Activated T-cell treated with anti-CD3 and anti-CD28 coated beads, Interleukin-2, amount 50 U/mL, for 4 hours (primary cell): Measurements from ENCODE around the gene ZNF554. TPM values are rescaled to one million over a fixed set of nuclear protein-coding genes. Genes with fewer than 3 reads are reported as not detected.
"Not testable (repeated sequence)": the region's sequence is repeated elsewhere in the genome, so short reads cannot be mapped to it uniquely, and the experiment has no call there.

Experiments
- ATAC-seq, 2 donors: fragments of 200-7000 bp; cut with Tn5 transposase; one replicate each; pipeline ENCODE4 v1.10.0; 2021
- DNase-seq: peaks from one replicate; pipeline ENCODE4 v3.0.0-alpha.2; 2020
- H3K27me3 Mint-ChIP-seq: one replicate; pipeline ENCODE4 v1.8.0; 2021; ENCODE audit warnings: low read depth, mixed read lengths
- H3K36me3 Mint-ChIP-seq: one replicate; pipeline ENCODE4 v1.8.0; 2022; ENCODE audit warnings: mixed read lengths; ENCODE audit not compliant: insufficient read depth
- H3K4me1 Mint-ChIP-seq: one replicate; pipeline ENCODE4 v1.8.0; 2021; ENCODE audit warnings: low read depth, mixed read lengths
- H3K4me3 Mint-ChIP-seq: one replicate; pipeline ENCODE4 v1.8.0; 2021; ENCODE audit warnings: mild to moderate bottlenecking, moderate library complexity, mixed read lengths
- H3K9me3 Mint-ChIP-seq: one replicate; pipeline ENCODE4 v1.8.0; 2021; ENCODE audit warnings: mixed read lengths
- total RNA-seq, 3 donors: library from RNA; stranded (reverse); gene quantifications; one replicate each; pipeline ENCODE4 v1.2.1, GENCODE V29; 2021

ZNF554 gene
- total RNA-seq, 3 donors from 2014 or later: 1.0 to 1.2 (median 1.2) TPM

DNA sequence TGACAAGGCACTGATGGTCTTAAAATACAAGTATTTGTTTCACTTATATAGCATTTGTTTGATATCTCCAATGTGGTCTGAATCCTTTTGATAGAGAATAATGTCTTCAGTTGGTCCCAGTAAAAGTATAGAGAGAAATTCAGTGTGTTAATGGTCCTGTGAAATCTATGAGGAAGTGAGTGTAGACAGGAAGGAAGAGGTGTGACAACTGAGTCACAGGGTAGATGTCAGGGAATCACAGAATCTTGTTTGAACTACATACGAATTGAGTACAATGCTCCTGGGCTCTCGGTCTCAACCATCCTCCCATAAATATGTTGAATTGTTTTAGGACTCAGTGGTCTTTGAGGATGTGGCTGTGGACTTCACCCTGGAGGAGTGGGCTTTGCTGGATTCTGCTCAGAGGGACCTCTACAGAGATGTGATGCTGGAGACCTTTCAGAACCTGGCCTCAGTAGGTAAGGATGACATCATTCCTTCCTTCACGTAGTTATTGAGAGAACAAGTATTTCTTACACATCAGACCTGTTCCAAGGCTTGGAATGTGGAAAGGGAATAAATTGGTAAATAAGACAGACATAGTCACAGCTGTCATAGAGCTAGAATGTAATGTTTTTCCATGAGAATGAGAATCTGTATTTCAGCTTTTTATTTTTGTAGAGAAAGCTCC lies 30.7 kb downstream of the ZNF554 start:
- peaks cover 17% of the 10 kb centered on the region for H3K4me1 Mint-ChIP-seq
- no peak for DNase-seq
- peak overlapping the region; percentile 2 for H3K4me3 Mint-ChIP-seq
- peaks cover 33% of the 10 kb centered on the region for H3K9me3 Mint-ChIP-seq
- peak in 1 of 2 donors; percentile 50 for ATAC-seq
- peaks cover 58% of the 10 kb centered on the region for H3K36me3 Mint-ChIP-seq
- H3K27me3 Mint-ChIP-seq: no peaks in the 10 kb centered on the region

DNA sequence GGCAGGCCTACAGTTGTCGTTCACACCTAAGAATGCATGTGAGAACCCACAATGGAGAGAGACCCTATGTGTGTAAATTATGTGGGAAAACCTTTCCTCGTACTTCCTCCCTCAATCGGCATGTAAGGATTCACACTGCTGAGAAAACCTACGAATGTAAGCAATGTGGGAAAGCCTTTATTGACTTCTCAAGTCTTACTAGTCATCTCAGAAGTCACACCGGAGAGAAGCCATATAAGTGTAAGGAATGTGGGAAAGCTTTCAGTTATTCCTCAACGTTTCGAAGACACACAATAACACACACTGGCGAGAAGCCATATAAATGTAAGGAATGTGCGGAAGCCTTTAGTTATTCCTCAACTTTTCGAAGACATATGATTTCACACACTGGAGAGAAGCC lies 32.9 kb downstream of the ZNF554 start:
- no peak for ATAC-seq
- H3K4me3 Mint-ChIP-seq: no peak overlapping the region
- no peak for DNase-seq
- peaks cover 36% of the 10 kb centered on the region for H3K9me3 Mint-ChIP-seq
- H3K4me1 Mint-ChIP-seq: peaks cover 32% of the 10 kb centered on the region
- peaks cover 49% of the 10 kb centered on the region for H3K36me3 Mint-ChIP-seq
- no peaks in the 10 kb centered on the region for H3K27me3 Mint-ChIP-seq

DNA sequence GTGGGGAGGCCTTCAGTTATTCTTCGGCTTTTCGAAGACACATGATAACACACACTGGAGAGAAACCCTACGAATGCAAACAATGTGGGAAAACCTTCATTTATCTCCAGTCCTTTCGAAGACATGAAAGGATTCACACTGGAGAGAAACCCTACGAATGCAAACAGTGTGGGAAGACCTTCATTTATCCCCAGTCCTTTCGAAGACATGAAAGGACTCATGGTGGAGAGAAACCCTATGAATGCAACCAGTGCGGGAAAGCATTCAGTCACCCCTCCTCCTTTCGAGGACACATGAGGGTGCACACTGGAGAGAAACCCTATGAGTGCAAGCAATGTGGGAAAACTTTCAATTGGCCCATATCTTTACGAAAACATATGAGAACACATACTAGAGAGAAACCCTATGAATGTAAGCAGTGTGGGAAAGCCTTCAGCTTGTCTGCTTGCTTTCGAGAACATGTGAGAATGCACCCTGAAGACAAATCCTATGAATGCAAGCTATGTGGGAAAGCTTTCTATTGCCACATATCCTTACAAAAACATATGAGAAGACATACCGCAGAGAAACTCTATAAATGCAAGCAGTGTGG lies 33.4 kb downstream of the ZNF554 start:
- ATAC-seq (no peak), DNase-seq (no peak)
- peaks cover 35% of the 10 kb centered on the region for H3K4me1 Mint-ChIP-seq
- peaks cover 49% of the 10 kb centered on the region for H3K36me3 Mint-ChIP-seq
- H3K4me3 Mint-ChIP-seq: no peak overlapping the region
- H3K9me3 Mint-ChIP-seq: peaks cover 36% of the 10 kb centered on the region
- no peaks in the 10 kb centered on the region for H3K27me3 Mint-ChIP-seq

DNA sequence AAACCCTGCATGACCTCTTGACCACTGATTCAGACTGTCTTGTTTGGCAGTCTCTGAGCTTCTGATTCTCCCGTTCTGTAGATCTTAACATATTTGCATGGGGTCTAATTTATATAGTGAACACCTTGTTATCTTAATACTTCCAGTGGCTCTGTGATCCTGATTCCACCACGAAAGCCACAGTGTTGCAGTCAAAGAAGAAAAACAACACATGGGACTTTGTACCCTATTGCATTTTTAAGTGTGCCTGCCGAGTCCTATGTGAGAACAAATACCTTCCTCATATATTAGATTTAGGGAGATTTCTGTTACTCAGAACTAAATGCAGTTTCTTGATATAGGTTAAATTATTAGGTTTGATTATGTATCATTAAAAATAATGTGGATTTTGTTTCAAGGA lies 35.2 kb downstream of the ZNF554 start:
- Mint-ChIP-seq H3K4me1 (peaks cover 37% of the 10 kb centered on the region), H3K36me3 (peaks cover 48% of the 10 kb centered on the region), H3K9me3 (peaks cover 36% of the 10 kb centered on the region), H3K27me3 (no peaks in the 10 kb centered on the region), H3K4me3 (no peak overlapping the region)
- ATAC-seq (no peak), DNase-seq (no peak)

DNA sequence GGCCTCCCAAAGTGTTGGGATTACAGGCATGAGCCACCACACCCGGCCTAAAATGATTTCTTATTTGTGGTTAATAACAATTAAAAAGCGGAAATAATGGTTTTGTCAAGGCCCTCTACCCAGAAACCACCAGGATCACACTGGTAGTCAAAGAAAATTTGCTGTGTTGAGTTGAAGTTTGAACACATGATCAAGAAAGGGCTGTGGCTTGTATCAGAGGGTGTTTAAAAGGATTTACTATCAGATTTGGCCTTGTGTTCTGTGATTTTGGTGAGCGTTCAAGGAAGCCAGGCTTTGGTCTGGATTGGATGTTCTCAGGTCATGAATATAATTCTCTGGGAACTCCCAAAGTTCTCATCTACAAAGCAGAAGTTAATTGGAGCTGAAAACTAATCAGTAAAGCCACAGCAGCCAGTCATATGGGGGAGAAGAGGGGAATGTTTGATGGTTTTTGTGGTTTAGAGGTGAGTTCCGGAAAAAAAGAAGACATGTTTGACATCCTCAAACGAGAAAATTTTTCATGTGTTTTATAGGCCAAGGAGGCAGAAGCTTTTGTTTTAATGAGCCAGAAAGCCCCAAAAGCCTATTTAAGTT lies 36.9 kb downstream of the ZNF554 start:
- ATAC-seq (peak; percentile 56 to 66), DNase-seq (no peak)
- H3K9me3 Mint-ChIP-seq: peaks cover 31% of the 10 kb centered on the region
- peak overlapping the region; percentile 40 for H3K4me3 Mint-ChIP-seq
- H3K27me3 Mint-ChIP-seq: no peaks in the 10 kb centered on the region
- H3K4me1 Mint-ChIP-seq: peaks cover 27% of the 10 kb centered on the region
- peaks cover 35% of the 10 kb centered on the region for H3K36me3 Mint-ChIP-seq

DNA sequence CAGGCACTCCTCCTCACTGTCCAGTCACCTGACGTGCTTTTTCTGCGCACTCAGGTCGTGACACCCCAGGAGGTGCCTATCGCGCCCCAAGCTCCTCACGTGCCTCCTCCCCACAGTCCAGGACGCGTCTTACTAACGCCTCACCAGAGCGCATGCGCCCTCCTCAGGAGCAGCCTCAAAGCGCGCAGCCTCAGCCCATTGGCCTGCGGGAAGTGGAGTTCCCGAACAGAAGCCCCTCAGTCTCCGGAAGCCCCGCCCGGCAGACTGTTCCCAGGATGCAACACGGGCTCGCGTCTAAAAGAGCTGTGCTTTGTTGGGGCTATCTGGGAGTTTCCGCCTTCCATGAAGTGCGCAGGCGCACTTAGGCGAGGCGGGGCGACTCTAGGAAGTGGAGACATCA lies 39.2 kb downstream of the ZNF554 start:
- no peak overlapping the region for H3K4me3 Mint-ChIP-seq

DNA sequence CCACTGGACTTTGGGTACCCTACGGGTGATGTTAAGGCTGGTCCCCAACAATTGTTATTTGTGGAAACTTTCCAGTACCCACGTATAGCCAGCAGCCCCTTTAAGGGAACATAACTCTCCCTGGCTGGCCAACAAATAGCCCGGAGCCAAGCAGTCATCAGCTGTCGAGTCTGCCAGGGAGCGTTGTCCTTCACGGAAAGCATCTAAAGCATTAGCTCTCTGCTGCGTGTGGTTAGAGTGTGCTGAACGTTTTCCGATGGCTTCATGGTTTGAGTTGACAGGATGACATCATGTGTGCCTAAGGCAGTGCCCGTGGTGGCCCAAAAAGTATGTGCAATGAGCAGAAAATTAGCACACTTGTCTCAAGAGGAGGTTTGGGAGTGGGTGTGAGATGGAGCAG lies 44.1 kb downstream of the ZNF554 start:
- peaks cover 5% of the 10 kb centered on the region for H3K27me3 Mint-ChIP-seq
- no peaks in the 10 kb centered on the region for H3K36me3 Mint-ChIP-seq
- ATAC-seq (no peak), DNase-seq (no peak)
- no peak overlapping the region for H3K4me3 Mint-ChIP-seq
- H3K9me3 Mint-ChIP-seq: no peaks in the 10 kb centered on the region
- no peaks in the 10 kb centered on the region for H3K4me1 Mint-ChIP-seq

More for the DNA sequence above, 39.2 kb downstream of the ZNF554 start:
- Mint-ChIP-seq H3K9me3 (peaks cover 13% of the 10 kb centered on the region), H3K36me3 (peaks cover 11% of the 10 kb centered on the region), H3K27me3 (no peaks in the 10 kb centered on the region), H3K4me1 (peaks cover 27% of the 10 kb centered on the region)
- ATAC-seq: no peak
- no peak for DNase-seq

DNA sequence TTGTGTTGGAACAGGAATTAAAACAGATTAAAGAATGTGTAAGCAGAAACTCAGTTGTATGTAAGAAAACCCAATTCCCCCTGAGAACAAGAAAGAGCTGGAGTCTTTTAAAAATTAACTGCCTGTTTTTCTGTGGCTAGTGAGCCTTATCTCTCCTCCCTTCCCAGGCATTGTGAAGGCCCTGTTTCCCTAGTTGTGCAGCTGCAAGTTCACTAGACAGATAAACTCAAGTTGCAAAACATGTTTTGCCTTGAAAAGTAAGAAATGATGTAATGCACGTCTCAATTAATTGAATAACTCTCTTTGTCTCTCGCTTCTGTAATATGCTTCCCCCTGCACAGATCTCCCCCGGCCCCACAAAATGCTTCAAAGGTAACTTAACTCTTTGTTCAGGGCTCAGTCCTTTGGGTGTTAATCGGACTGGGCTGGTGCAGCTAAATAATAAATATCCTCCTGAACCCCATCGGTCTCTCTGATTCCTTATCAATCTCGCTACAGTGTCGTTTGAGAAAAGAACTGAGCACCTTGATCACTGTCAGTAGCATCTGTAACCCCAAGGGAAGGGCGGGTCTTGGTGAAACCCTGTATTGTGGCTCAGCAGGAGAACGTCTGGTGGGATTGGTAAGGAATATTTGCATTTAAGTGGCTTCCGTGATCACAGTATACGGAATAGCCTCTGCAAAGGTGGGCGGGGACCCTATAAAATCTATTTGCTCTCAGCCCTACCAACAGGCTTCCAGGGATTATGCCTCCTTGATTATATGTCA lies 45.8 kb downstream of the ZNF554 start:
- no peaks in the 10 kb centered on the region for H3K4me1 Mint-ChIP-seq
- ATAC-seq (no peak), DNase-seq (no peak)
- H3K36me3 Mint-ChIP-seq: no peaks in the 10 kb centered on the region
- peaks cover 5% of the 10 kb centered on the region for H3K27me3 Mint-ChIP-seq
- no peaks in the 10 kb centered on the region for H3K9me3 Mint-ChIP-seq
- no peak overlapping the region for H3K4me3 Mint-ChIP-seq

DNA sequence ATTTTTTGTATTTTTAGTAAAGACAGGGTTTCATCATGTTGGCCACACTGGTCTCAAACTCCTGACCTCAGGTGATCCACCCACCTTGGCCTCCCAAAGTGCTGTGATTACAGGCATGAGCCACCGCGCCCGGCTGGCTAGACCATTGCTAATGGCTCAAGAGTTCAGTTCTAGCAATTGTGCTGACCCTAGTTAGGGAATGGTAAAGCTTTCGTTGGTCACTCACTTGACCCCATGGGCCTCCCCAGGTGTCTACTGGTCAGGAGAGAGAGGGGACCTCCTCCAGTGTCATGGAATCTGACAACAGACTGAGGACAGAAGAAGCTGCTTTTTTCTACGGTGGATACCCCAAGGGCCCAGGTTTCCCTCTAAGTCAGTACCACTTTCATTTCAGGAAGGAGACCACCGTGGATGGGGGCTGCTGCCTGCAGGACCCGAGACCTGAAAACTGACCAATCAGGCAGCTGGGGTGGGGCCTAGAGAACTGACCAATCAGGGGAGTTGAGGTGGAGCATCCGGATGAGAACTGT lies 46.9 kb downstream of the ZNF554 start:
- H3K4me3 Mint-ChIP-seq: no peak overlapping the region
- ATAC-seq (no peak), DNase-seq (no peak)
- no peaks in the 10 kb centered on the region for H3K36me3 Mint-ChIP-seq
- peaks cover 5% of the 10 kb centered on the region for H3K27me3 Mint-ChIP-seq
- no peaks in the 10 kb centered on the region for H3K4me1 Mint-ChIP-seq
- no peaks in the 10 kb centered on the region for H3K9me3 Mint-ChIP-seq

DNA sequence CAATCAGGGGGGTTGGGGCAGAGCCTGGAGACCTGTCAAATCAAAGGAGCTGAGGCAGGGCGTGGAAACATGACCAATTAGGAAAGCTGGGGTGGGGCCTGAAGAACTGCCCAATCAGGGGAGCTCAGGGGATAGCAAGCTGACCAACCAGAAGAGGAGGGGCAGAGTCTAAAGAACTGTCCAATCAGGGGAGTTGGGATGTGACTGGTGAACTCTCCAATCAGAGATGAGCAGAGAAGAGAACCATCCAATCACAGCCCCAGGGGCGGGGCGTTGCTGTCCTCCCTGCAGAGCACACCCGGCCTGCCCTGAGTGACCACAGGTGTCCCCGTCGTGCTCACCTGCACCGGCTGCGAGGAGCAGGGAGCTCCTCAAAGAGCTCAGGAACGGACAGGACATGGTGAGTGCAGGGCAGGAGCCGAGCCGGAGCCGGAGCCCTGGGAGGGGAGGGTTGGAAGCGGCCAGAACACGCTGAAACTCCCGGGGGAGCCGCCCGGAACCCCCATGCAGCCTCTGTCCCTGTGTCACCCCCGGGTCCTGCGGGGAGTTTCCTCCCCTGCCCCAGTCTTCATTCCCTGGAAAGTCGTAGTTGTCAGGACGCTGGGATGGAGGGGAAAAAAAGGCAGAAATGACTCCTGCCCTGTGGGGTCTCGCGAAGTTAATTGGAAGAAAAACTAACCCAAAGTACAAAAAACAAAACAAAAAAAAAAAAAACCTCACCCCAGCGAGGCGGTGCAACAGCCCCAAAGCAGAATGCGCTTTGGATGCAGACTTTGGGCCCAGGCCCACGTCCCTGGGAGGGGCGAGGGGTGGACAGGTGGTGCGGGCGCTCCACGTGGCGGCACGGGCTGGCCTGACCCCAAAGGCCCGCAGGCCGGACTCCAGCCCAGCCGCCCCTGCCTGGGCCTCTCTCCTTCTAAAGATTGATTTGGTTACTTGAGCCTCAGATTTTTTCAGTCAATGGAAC lies 47.6 kb downstream of the ZNF554 start, which contains the start of gene ZNF556:
ZNF556 (plus strand) TSS at position 311 of the 967 bp plus-strand sequence; CDS start at position 398, 87 bp downstream.
- Mint-ChIP-seq H3K27me3 (peaks cover 5% of the 10 kb centered on the region), H3K4me1 (peaks cover 2% of the 10 kb centered on the region), H3K36me3 (no peaks in the 10 kb centered on the region), H3K9me3 (no peaks in the 10 kb centered on the region), H3K4me3 (no peak within 1 kb of the TSS)
- ATAC-seq: no peak
- DNase-seq: no peak

DNA sequence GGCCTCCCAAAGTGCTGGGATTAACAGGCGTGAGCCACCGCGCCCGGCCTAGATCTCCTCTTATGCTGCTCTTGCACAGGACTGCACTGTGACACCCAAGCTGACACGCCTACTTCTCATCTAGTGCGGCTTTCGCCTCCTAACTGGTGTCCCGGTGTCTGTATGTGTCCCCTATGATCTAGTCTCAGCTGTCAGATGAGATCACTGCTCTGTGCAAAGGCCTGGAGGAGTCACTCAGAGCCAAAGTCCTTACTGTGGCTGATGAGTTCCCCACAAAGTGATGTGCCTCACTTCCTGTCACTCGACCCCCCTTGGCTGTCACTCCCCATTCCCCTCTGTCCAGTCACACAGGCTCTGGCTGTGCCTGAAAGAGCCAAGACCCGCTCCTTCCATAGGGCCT lies 50.0 kb downstream of the ZNF554 start:
- Mint-ChIP-seq H3K4me3 (no peak overlapping the region), H3K4me1 (peaks cover 2% of the 10 kb centered on the region), H3K36me3 (no peaks in the 10 kb centered on the region), H3K9me3 (no peaks in the 10 kb centered on the region), H3K27me3 (peaks cover 5% of the 10 kb centered on the region)
- no peak for DNase-seq
- no peak for ATAC-seq

DNA sequence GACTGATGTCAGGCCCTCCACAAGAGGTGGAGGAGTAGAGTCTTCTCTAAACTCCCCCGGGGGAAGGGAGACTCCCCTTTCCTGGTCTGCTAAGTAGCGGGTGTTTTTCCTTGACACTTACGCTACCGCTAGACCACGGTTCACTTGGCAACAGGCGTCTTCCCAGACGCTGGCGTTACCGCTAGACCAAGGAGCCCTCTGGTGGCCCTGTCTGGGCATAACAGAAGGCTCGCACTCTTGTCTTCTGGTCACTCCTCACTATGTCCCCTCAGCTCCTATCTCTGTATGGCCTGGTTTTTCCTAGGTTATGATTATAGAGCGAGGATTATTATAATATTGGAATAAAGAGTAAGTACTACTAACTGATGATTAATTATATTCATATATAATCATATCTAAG lies 52.5 kb downstream of the ZNF554 start:
- not testable (repeated sequence) for DNase-seq, H3K9me3 Mint-ChIP-seq, H3K4me1 Mint-ChIP-seq, H3K36me3 Mint-ChIP-seq, ATAC-seq, H3K4me3 Mint-ChIP-seq, H3K27me3 Mint-ChIP-seq
